ENCODE results near the gene CHD6. TPM values are rescaled to one million over a fixed set of nuclear protein-coding genes. Genes with fewer than 3 reads are reported as not detected.

The CHD6 gene
- total RNA-seq, 1 experiment from 2014 or later: 26.6 TPM

DNA sequence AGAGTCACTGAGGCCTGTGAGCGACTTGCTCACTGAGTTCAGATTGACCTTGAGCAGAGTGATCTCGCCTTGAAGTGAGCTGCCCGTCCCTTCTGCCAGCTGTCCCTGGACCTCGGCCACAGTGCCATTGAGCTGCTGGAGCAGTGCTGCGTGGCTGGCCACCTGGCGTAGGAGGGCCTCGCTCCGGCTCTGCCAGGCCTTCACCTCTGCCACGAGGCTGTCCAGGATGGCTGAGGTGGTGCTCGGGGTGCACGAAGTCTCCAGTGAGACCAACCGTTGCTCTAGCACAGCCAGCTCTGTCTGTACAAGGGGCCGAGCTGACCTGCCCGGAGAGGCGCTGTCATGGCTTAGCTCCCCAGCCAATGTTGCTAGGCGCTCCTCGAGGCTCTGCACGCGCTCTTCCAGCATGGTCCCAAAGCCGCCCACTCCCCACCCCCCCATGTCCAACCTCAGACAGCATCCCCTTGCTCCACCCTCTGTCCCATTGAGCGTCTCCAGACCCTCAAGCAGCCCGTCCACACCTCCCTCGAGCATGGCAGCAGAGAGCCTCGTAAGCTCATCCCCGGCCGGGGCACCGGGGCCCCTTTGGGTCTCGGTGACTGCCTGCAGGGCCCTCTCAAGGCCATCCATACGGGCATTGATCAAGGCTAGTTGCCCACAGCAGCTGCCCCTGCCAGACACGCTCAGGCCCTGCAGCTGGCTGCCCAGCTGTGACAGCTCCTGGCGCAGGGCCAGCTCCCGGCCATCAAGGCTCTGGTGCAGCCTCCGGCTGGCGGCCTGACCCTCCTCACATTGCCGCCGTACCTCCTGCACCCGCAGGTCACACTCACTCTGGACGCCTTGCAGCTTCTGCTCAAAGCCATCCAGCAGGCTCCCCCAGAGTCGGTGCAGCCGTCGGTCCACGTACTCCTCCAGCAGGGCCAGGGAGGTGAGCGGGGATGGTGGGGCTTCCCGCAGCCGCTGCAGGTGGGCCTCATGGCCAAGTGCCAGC lies 256.1 kb downstream of the CHD6 start:
- H3K27me3 ChIP-seq (ENCODE audit: insufficient read depth, low read length): no peaks in the 10 kb centered on the region
- intact Hi-C loops (cut with micrococcal nuclease): no loop called here
- no peak overlapping the region for H3K27ac ChIP-seq (ENCODE audit: low read depth, low read length)
- no peak overlapping the region for H3K4me3 ChIP-seq (replicated peaks in 1 of 2; ENCODE audit: low read depth in 1 of 2, low read length in 2 of 2)
- ATAC-seq: no peak
- H3K4me1 ChIP-seq (ENCODE audit: control insufficient read depth in 1 of 2, insufficient read depth in 2 of 2, low read length in 2 of 2): no peaks in the 10 kb centered on the region
- H2AFZ ChIP-seq (ENCODE audit: low read depth, low read length, poor library complexity, severe bottlenecking): no peak overlapping the region
- no peaks in the 10 kb centered on the region for H4K20me1 ChIP-seq (ENCODE audit: insufficient read depth)
- H3K4me2 ChIP-seq (ENCODE audit: low read length): no peak overlapping the region
- DNase-seq (ENCODE audit: low read depth, low spot score): no peak
- ChIA-PET RAD21 (ENCODE audit: low non-redundant PET in 1 of 2, low total read pairs in 2 of 2, uncharacterized antibody in 2 of 2, unreplicated experiment in 2 of 2) (no interaction called here), CTCF (no interaction called here), POLR2A (no interaction called here)
- H3K9ac ChIP-seq (ENCODE audit: low read length): no peak overlapping the region
- TF ChIP-seq ZNF274 (IDR thresholded peaks at IDR 0.05; ENCODE audit: low read depth, low read length) (no peak), RAD21 (IDR thresholded peaks at IDR 0.05; ENCODE audit: low read depth) (no peak)
- H3K36me3 ChIP-seq (ENCODE audit: control insufficient read depth in 1 of 2, insufficient read depth in 2 of 2, low read length in 2 of 2): no peaks in the 10 kb centered on the region
- no peaks in the 10 kb centered on the region for H3K9me3 ChIP-seq (ENCODE audit: control insufficient read depth in 1 of 2, insufficient read depth in 1 of 2, low read depth in 1 of 2, low read length in 2 of 2)
- no TSS peak for BruUV-seq (replicated peaks)
- no peaks in the 10 kb centered on the region for H3K9me2 ChIP-seq (ENCODE audit: insufficient read depth)
- H3K79me2 ChIP-seq (ENCODE audit: insufficient read depth, low read length): no peaks in the 10 kb centered on the region

DNA sequence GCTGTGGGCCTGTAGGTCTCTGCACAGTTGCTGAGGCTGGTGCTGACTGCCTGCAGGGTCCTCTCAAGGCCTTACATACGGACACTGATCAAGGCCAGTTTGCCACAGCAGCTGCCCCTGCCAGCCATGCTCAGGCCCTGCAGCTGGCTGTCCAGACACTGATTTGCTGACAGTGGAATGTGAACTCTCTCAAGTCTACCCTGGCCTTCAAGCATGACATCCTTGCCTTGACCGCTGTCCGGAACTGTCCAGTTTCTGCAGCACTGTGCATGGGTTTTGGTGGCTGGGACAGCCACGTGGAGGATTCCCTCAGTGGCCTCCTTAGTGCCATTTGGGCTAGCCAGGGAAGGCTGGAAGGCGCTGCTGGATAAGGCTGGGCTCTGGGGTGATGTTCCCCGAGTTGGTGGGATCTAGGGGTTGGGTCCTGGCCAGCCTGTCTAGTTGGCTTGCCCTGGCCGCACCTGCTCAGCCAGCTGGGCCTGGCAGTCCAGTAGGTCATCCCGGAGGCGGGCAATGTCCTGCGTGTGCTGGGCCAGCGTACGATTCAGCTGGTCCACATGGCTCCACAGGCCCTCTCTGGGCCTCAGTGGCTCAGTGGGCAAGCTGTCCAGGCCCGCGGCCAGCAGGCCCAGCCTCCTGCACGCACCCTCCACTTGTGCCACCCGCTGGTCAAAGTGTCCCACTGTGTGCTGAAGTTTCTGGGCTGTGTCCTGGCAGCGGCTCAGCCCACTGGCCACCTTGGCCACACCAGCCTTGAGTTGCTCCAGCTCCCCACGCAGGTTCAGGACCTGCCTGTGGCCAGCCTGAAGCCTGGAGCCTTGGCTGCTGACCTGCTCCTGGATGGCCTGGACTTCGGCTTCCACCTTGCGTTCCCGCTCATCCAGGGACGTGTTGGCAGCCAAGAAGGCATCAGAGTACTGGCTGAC lies 257.1 kb downstream of the CHD6 start:
- Histone ChIP-seq H3K27ac (ENCODE audit: low read depth, low read length) (no peak overlapping the region), H3K9ac (ENCODE audit: low read length) (no peak overlapping the region), H4K20me1 (ENCODE audit: insufficient read depth) (no peaks in the 10 kb centered on the region), H3K4me3 (replicated peaks in 1 of 2; ENCODE audit: low read depth in 1 of 2, low read length in 2 of 2) (no peak overlapping the region), H2AFZ (ENCODE audit: low read depth, low read length, poor library complexity, severe bottlenecking) (no peak overlapping the region), H3K79me2 (ENCODE audit: insufficient read depth, low read length) (no peaks in the 10 kb centered on the region), H3K4me1 (ENCODE audit: control insufficient read depth in 1 of 2, insufficient read depth in 2 of 2, low read length in 2 of 2) (no peaks in the 10 kb centered on the region), H3K27me3 (ENCODE audit: insufficient read depth, low read length) (no peaks in the 10 kb centered on the region), H3K9me3 (ENCODE audit: control insufficient read depth in 1 of 2, insufficient read depth in 1 of 2, low read depth in 1 of 2, low read length in 2 of 2) (no peaks in the 10 kb centered on the region), H3K4me2 (ENCODE audit: low read length) (no peak overlapping the region), H3K9me2 (ENCODE audit: insufficient read depth) (no peaks in the 10 kb centered on the region), H3K36me3 (ENCODE audit: control insufficient read depth in 1 of 2, insufficient read depth in 2 of 2, low read length in 2 of 2) (0 out of 4 replicates have a peak, but pooled peaks cover 0 to 3% of the 10 kb centered on the region in 2 experiments)
- intact Hi-C loops (cut with micrococcal nuclease): no loop called here
- ChIA-PET CTCF (no interaction called here), RAD21 (ENCODE audit: low non-redundant PET in 1 of 2, low total read pairs in 2 of 2, uncharacterized antibody in 2 of 2, unreplicated experiment in 2 of 2) (no interaction called here), POLR2A (no interaction called here)
- BruUV-seq (replicated peaks): no TSS peak
- ATAC-seq (0 out of 2 replicates have a peak, but pooled peaks have one; percentile 9), DNase-seq (ENCODE audit: low read depth, low spot score) (no peak)
- TF ChIP-seq EGR1 (IDR thresholded peaks at IDR 0.05; ENCODE audit: low read depth): no peak
- no peak for TF ChIP-seq TCF7L2 (IDR thresholded peaks at IDR 0.05; ENCODE audit: borderline replicate concordance, extremely low read depth, insufficient read depth, insufficient read length)
- TF ChIP-seq, protein P1, sequence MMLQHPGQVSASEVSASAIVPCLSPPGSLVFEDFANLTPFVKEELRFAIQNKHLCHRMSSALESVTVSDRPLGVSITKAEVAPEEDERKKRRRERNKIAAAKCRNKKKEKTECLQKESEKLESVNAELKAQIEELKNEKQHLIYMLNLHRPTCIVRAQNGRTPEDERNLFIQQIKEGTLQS (IDR thresholded peaks at IDR 0.05): no peak
- no peak for TF ChIP-seq ZNF274 (IDR thresholded peaks at IDR 0.05; ENCODE audit: low read depth, low read length)
- TF ChIP-seq JUND (IDR thresholded peaks at IDR 0.05): no peak
- no peak for TF ChIP-seq YY1 (IDR thresholded peaks at IDR 0.05; ENCODE audit: extremely low read depth, insufficient replicate concordance, low read depth, low read length)
- TF ChIP-seq SRF (IDR thresholded peaks at IDR 0.05; ENCODE audit: low read depth): no peak
- TF ChIP-seq ZBTB33 (IDR thresholded peaks at IDR 0.05; ENCODE audit: extremely low read depth, insufficient replicate concordance, low read length): no peak
- no peak for TF ChIP-seq RAD21 (IDR thresholded peaks at IDR 0.05; ENCODE audit: low read depth)
- no peak for TF ChIP-seq POLR2AphosphoS5 (IDR thresholded peaks at IDR 0.05; ENCODE audit: low read depth, low read length)
- TF ChIP-seq FOSL1 (IDR thresholded peaks at IDR 0.05; ENCODE audit: low read depth): no peak
- no peak for TF ChIP-seq ELF1 (IDR thresholded peaks at IDR 0.05; ENCODE audit: borderline replicate concordance, low read depth)

Data from HCT116 (cell line).